CD4-positive, CD25-positive, alpha-beta regulatory T cell (primary cell): ENCODE data around the gene FAM169A. TPM values are rescaled to one million over a fixed set of nuclear protein-coding genes. Genes with fewer than 3 reads are reported as not detected.

Experiments
- ATAC-seq, 2 donors: fragments of 150-1000 bp; cut with Tn5 transposase; one replicate each; pipeline ENCODE4 v1.10.0; 2021; ENCODE audit warnings: low read depth in 2 of 2, moderate number of reproducible peaks in 2 of 2, moderate library complexity in 1 of 2
- DNase-seq, 3 donors: peaks; one replicate each; pipeline versions ENCODE4 v3.0.0 to v3.0.0-alpha.2; 2012 to 2022; ENCODE audit warnings: mixed read lengths in 1 of 3
- H3K27ac ChIP-seq: one replicate; pipeline ENCODE4 v1.7.0; 2013; ENCODE audit warnings: mild to moderate bottlenecking, low read length; ENCODE audit not compliant: insufficient read depth, poor library complexity, severe bottlenecking
- H3K27me3 ChIP-seq: one replicate; pipeline ENCODE4 v1.7.0; 2013; ENCODE audit warnings: low read length; ENCODE audit not compliant: control insufficient read depth, insufficient read depth
- H3K36me3 ChIP-seq: one replicate; pipeline ENCODE4 v1.7.0; 2013; ENCODE audit warnings: mild to moderate bottlenecking, low read length, moderate library complexity; ENCODE audit not compliant: control insufficient read depth, insufficient read depth
- H3K4me1 ChIP-seq: 2 replicates; pipeline ENCODE4 v1.7.0; 2013; ENCODE audit warnings: mild to moderate bottlenecking, low read length; ENCODE audit not compliant: insufficient read depth, control insufficient read depth, poor library complexity, severe bottlenecking
- H3K4me3 ChIP-seq: one replicate; pipeline ENCODE4 v1.7.0; 2013; ENCODE audit warnings: low read depth, mild to moderate bottlenecking, low read length, moderate library complexity
- H3K9me3 ChIP-seq, 2 experiments: 1 replicate in 1 of 2; 2 replicates in 1 of 2; pipeline ENCODE4 v1.7.0; 2013; ENCODE audit warnings: low read length in 2 of 2, mild to moderate bottlenecking in 1 of 2, moderate library complexity in 1 of 2; ENCODE audit not compliant: control insufficient read depth in 2 of 2
- H3K27ac Mint-ChIP-seq, 3 donors: one replicate each; pipeline ENCODE4 v1.8.0; 2020 to 2022; ENCODE audit warnings: mild to moderate bottlenecking in 3 of 3, mixed read lengths in 3 of 3, moderate library complexity in 2 of 3
- H3K27me3 Mint-ChIP-seq: one replicate; pipeline ENCODE4 v1.8.0; 2022; ENCODE audit warnings: mild to moderate bottlenecking, mixed read lengths
- H3K36me3 Mint-ChIP-seq: one replicate; pipeline ENCODE4 v1.8.0; 2020; ENCODE audit warnings: mixed read lengths
- H3K4me1 Mint-ChIP-seq, 4 donors: one replicate each; pipeline ENCODE4 v1.8.0; 2020 to 2022; ENCODE audit warnings: mixed read lengths in 4 of 4, mild to moderate bottlenecking in 1 of 4
- H3K4me3 Mint-ChIP-seq, 4 donors: one replicate each; pipeline ENCODE4 v1.8.0; 2020 to 2022; ENCODE audit warnings: mild to moderate bottlenecking in 4 of 4, mixed read lengths in 4 of 4, moderate library complexity in 3 of 4
- H3K9me3 Mint-ChIP-seq, 7 donors: one replicate each; pipeline ENCODE4 v1.8.0; 2020 to 2022; ENCODE audit warnings: mixed read lengths in 7 of 7, mild to moderate bottlenecking in 3 of 7, moderate library complexity in 2 of 7
- polyA plus RNA-seq, 4 donors: library from polyadenylated mRNA; unstranded; fragments of 300-500 nt; fragmentation: Illumina TruSeq; gene quantifications; one replicate each; pipeline ENCODE4 v1.2.3, GENCODE V29; 2021
- total RNA-seq: library from RNA; stranded (reverse); gene quantifications from one replicate; pipeline ENCODE4 v1.2.3, GENCODE V29; 2022

The FAM169A gene
- total and polyA plus RNA-seq, 5 donors from 2014 or later: 2.5 to 7.4 (median 5.1) TPM

GRCh38 chr5:74766849-74767578 is 99.2 kb downstream of the FAM169A start, which contains the start of the genes GFM2 and NSA2:
TSS of gene GFM2 (minus strand) at chr5:74767117. CDS start at chr5:74763742, 3,375 bp downstream.
TSS of gene NSA2 (plus strand) at chr5:74767249. CDS start at chr5:74767361, 112 bp downstream.
- Histone ChIP-seq H3K4me3 (peak within 1 kb of the TSS; percentile 100), H3K9me3 (no peaks in the 10 kb centered on the region), H3K36me3 (peaks cover 39% of the 10 kb centered on the region), H3K27me3 (no peaks in the 10 kb centered on the region), H3K27ac (peak within 1 kb of the TSS; percentile 77), H3K4me1 (peaks cover 34% of the 10 kb centered on the region)
- H3K27me3 Mint-ChIP-seq: peaks cover 4% of the 10 kb centered on the region
- H3K4me3 Mint-ChIP-seq: peak within 1 kb of the TSS; percentile 93 to 100 (median 100)
- H3K4me1 Mint-ChIP-seq: peaks cover 10 to 66% (median 29%) of the 10 kb centered on the region in 4 donors
- ATAC-seq (peak; percentile 92 to 94), DNase-seq (peak; percentile 90 to 97 (median 94))
- peaks cover 23% of the 10 kb centered on the region for H3K36me3 Mint-ChIP-seq
- no peaks in the 10 kb centered on the region for H3K9me3 Mint-ChIP-seq
- peak within 1 kb of the TSS; percentile 97 to 99 (median 98) for H3K27ac Mint-ChIP-seq

DNA sequence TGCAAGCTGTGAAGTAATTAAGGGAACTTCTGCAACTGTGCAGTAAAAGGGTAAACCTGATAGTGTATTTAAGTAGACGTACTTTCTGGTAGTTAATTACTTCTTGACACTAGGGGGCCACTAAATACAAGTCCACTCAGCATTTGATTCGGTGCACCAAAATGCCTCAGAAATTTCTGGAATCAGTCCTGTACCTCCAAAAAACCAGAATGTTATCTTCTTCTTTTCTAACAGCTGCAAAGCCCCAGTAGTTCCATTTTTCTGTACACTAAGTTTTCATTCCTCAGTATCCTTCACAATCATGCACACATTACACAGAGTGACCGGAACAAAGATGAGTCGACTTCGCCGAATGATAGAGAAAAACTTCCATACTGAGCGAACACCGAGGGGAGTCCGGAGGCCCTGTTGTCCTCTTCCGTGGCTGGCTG is 99.8 kb downstream of the FAM169A start:
- DNase-seq: peak; percentile 11 to 80 (median 55)
- H3K9me3 ChIP-seq: no peaks in the 10 kb centered on the region
- peak overlapping the region; percentile 77 for H3K27ac ChIP-seq
- peaks cover 4% of the 10 kb centered on the region for H3K27me3 Mint-ChIP-seq
- H3K36me3 ChIP-seq: peaks cover 40% of the 10 kb centered on the region
- peaks cover 23% of the 10 kb centered on the region for H3K36me3 Mint-ChIP-seq
- H3K4me3 ChIP-seq: peak overlapping the region; percentile 100
- peak; percentile 52 to 58 for ATAC-seq
- peaks cover 34% of the 10 kb centered on the region for H3K4me1 ChIP-seq
- H3K9me3 Mint-ChIP-seq: no peaks in the 10 kb centered on the region
- peak overlapping the region; percentile 97 to 99 (median 98) for H3K27ac Mint-ChIP-seq
- H3K4me1 Mint-ChIP-seq: peaks cover 15 to 68% (median 33%) of the 10 kb centered on the region in 4 donors
- H3K4me3 Mint-ChIP-seq: peak overlapping the region; percentile 93 to 100 (median 100)
- no peaks in the 10 kb centered on the region for H3K27me3 ChIP-seq

- peaks cover 16 to 68% (median 33%) of the 10 kb centered on the region in 4 donors for H3K4me1 Mint-ChIP-seq
- peaks cover 4% of the 10 kb centered on the region for H3K27me3 Mint-ChIP-seq
- Histone ChIP-seq H3K27me3 (no peaks in the 10 kb centered on the region), H3K4me1 (peaks cover 34% of the 10 kb centered on the region), H3K9me3 (no peaks in the 10 kb centered on the region), H3K36me3 (peaks cover 39% of the 10 kb centered on the region), H3K27ac (no peak overlapping the region), H3K4me3 (peak overlapping the region; percentile 100)
- no peaks in the 10 kb centered on the region for H3K9me3 Mint-ChIP-seq
- peaks cover 23% of the 10 kb centered on the region for H3K36me3 Mint-ChIP-seq
- ATAC-seq (no peak), DNase-seq (no peak)
- peak overlapping the region in 2 of 3 donors; percentile 98 to 99 for H3K27ac Mint-ChIP-seq
- peak overlapping the region; percentile 93 to 100 (median 100) for H3K4me3 Mint-ChIP-seq
Measured at GRCh38 chr5:74765929-74766328, 100.3 kb downstream of the FAM169A start.

- no peak for ATAC-seq
- Histone ChIP-seq H3K4me3 (peak overlapping the region; percentile 56), H3K36me3 (peaks cover 36% of the 10 kb centered on the region), H3K9me3 (no peaks in the 10 kb centered on the region), H3K27me3 (no peaks in the 10 kb centered on the region), H3K4me1 (peaks cover 34% of the 10 kb centered on the region), H3K27ac (no peak overlapping the region)
- Mint-ChIP-seq H3K27me3 (peaks cover 4% of the 10 kb centered on the region), H3K27ac (peak overlapping the region; percentile 60 to 93 (median 85)), H3K4me3 (peak overlapping the region; percentile 72 to 100 (median 100)), H3K9me3 (no peaks in the 10 kb centered on the region), H3K4me1 (peaks cover 20 to 70% (median 35%) of the 10 kb centered on the region in 4 donors), H3K36me3 (peaks cover 21% of the 10 kb centered on the region)
- no peak for DNase-seq
Measured at GRCh38 chr5:74765201-74765600, 101.0 kb downstream of the FAM169A start.

GRCh38 chr5:74763504-74763903 is 102.7 kb downstream of the FAM169A start:
- H3K27me3 Mint-ChIP-seq: peaks cover 4% of the 10 kb centered on the region
- peaks cover 20 to 66% (median 38%) of the 10 kb centered on the region in 4 donors for H3K4me1 Mint-ChIP-seq
- H3K27me3 ChIP-seq: no peaks in the 10 kb centered on the region
- H3K9me3 Mint-ChIP-seq: no peaks in the 10 kb centered on the region
- H3K36me3 ChIP-seq: peaks cover 41% of the 10 kb centered on the region
- peaks cover 34% of the 10 kb centered on the region for H3K4me1 ChIP-seq
- no peak overlapping the region for H3K27ac Mint-ChIP-seq
- ATAC-seq (no peak), DNase-seq (no peak)
- no peak overlapping the region for H3K4me3 ChIP-seq
- H3K9me3 ChIP-seq: no peaks in the 10 kb centered on the region
- peaks cover 19% of the 10 kb centered on the region for H3K36me3 Mint-ChIP-seq
- no peak overlapping the region for H3K27ac ChIP-seq
- no peak overlapping the region for H3K4me3 Mint-ChIP-seq

GRCh38 chr5:74762599-74762998 is 103.6 kb downstream of the FAM169A start:
- Mint-ChIP-seq H3K27ac (no peak overlapping the region), H3K36me3 (peaks cover 25% of the 10 kb centered on the region), H3K4me3 (no peak overlapping the region), H3K4me1 (peaks cover 20 to 59% (median 36%) of the 10 kb centered on the region in 4 donors), H3K9me3 (no peaks in the 10 kb centered on the region), H3K27me3 (peaks cover 4% of the 10 kb centered on the region)
- Histone ChIP-seq H3K27me3 (no peaks in the 10 kb centered on the region), H3K4me3 (no peak overlapping the region), H3K36me3 (peaks cover 50% of the 10 kb centered on the region), H3K4me1 (peaks cover 26% of the 10 kb centered on the region), H3K9me3 (no peaks in the 10 kb centered on the region), H3K27ac (no peak overlapping the region)
- DNase-seq (no peak), ATAC-seq (no peak)

- ATAC-seq: no peak
- H3K27ac ChIP-seq: no peak overlapping the region
- no peaks in the 10 kb centered on the region for H3K27me3 ChIP-seq
- peaks cover 64% of the 10 kb centered on the region for H3K36me3 ChIP-seq
- H3K4me1 ChIP-seq: peaks cover 24% of the 10 kb centered on the region
- H3K27me3 Mint-ChIP-seq: no peaks in the 10 kb centered on the region
- peaks cover 0 to 5% (median 4%) of the 10 kb centered on the region in 7 donors for H3K9me3 Mint-ChIP-seq
- DNase-seq: no peak
- H3K4me1 Mint-ChIP-seq: peaks cover 20 to 46% (median 30%) of the 10 kb centered on the region in 4 donors
- H3K9me3 ChIP-seq: peaks cover 0 to 3% of the 10 kb centered on the region in 2 experiments
- H3K27ac Mint-ChIP-seq: no peak overlapping the region
- no peak overlapping the region for H3K4me3 Mint-ChIP-seq
- no peak overlapping the region for H3K4me3 ChIP-seq
- H3K36me3 Mint-ChIP-seq: peaks cover 32% of the 10 kb centered on the region
Measured at GRCh38 chr5:74761241-74761640, 104.9 kb downstream of the FAM169A start.
